Measurements from ENCODE around the gene MCM7. TPM values are rescaled to one million over a fixed set of nuclear protein-coding genes. Genes with fewer than 3 reads are reported as not detected.

The MCM7 gene
- total RNA-seq, 4 donors from 2014 or later: 18.7 to 74.8 (median 43.3) TPM

- Histone ChIP-seq H3K36me3 (no peaks in the 10 kb centered on the region), H3K9me3 (no peaks in the 10 kb centered on the region), H3K27ac (no peak overlapping the region), H3K27me3 (no peaks in the 10 kb centered on the region), H3K4me3 (no peak overlapping the region), H3K4me1 (peaks cover 0 to 5% of the 10 kb centered on the region in 2 donors)
- TF ChIP-seq POLR2A (IDR thresholded peaks at IDR 0.05) (no peak), CTCF (IDR thresholded peaks at IDR 0.05) (no peak)
- no peak for DNase-seq
- intact Hi-C loops (cut with DNase I; ENCODE audit: low total_unique reads): no loop called here
Observed at GRCh38 chr7:100106633-100107032, 5.4 kb upstream of the MCM7 start.

- intact Hi-C loops (cut with DNase I; ENCODE audit: low total_unique reads): no loop called here
- TF ChIP-seq POLR2A (IDR thresholded peaks at IDR 0.05) (no peak), CTCF (IDR thresholded peaks at IDR 0.05) (no peak)
- Histone ChIP-seq H3K27me3 (no peaks in the 10 kb centered on the region), H3K9me3 (no peaks in the 10 kb centered on the region), H3K4me1 (peaks cover 0 to 5% of the 10 kb centered on the region in 2 donors), H3K36me3 (no peaks in the 10 kb centered on the region), H3K4me3 (no peak overlapping the region), H3K27ac (no peak overlapping the region)
- DNase-seq: no peak
Observed at GRCh38 chr7:100105534-100105933, 4.3 kb upstream of the MCM7 start.

- H3K27me3 ChIP-seq: no peaks in the 10 kb centered on the region
- no peak overlapping the region for H3K27ac ChIP-seq
- no peaks in the 10 kb centered on the region for H3K9me3 ChIP-seq
- H3K36me3 ChIP-seq: no peaks in the 10 kb centered on the region
- no peak for DNase-seq
- peaks cover 0 to 17% of the 10 kb centered on the region in 2 donors for H3K4me1 ChIP-seq
- TF ChIP-seq CTCF (IDR thresholded peaks at IDR 0.05) (no peak), POLR2A (IDR thresholded peaks at IDR 0.05) (no peak)
- intact Hi-C loops (cut with DNase I; ENCODE audit: low total_unique reads): no loop called here
- no peak overlapping the region for H3K4me3 ChIP-seq
Observed at GRCh38 chr7:100102950-100103840, 2.0 kb upstream of the MCM7 start.

- H3K4me1 ChIP-seq: peaks cover 0 to 17% of the 10 kb centered on the region in 2 donors
- DNase-seq: peak; percentile 92 to 93
- no peaks in the 10 kb centered on the region for H3K9me3 ChIP-seq
- TF ChIP-seq POLR2A (IDR thresholded peaks at IDR 0.05) (peak in 1 of 2 donors; percentile 54), CTCF (IDR thresholded peaks at IDR 0.05) (peak in 1 of 4 experiments; percentile 42)
- intact Hi-C loops (cut with DNase I; ENCODE audit: low total_unique reads): no loop called here
- peak overlapping the region; percentile 72 to 84 for H3K4me3 ChIP-seq
- H3K27ac ChIP-seq: peak overlapping the region; percentile 87 to 96
- H3K36me3 ChIP-seq: no peaks in the 10 kb centered on the region
- no peaks in the 10 kb centered on the region for H3K27me3 ChIP-seq
Observed at GRCh38 chr7:100100420-100101015, 679 bp downstream of the MCM7 start.

- Histone ChIP-seq H3K4me1 (peaks cover 0 to 17% of the 10 kb centered on the region in 2 donors), H3K4me3 (peak overlapping the region in 1 of 2 donors; percentile 84), H3K27ac (peak overlapping the region in 1 of 2 donors; percentile 87), H3K36me3 (no peaks in the 10 kb centered on the region), H3K9me3 (no peaks in the 10 kb centered on the region), H3K27me3 (no peaks in the 10 kb centered on the region)
- no peak for DNase-seq
- intact Hi-C loops (cut with DNase I; ENCODE audit: low total_unique reads): no loop called here
- no peak for TF ChIP-seq CTCF (IDR thresholded peaks at IDR 0.05)
- TF ChIP-seq POLR2A (IDR thresholded peaks at IDR 0.05): no peak
Observed at GRCh38 chr7:100099452-100099851, 1.7 kb downstream of the MCM7 start.
